AG09309 (cell line): ENCODE data around the gene RGS13.

Experiments
- DNase-seq: peaks from one replicate; pipeline ENCODE4 v3.0.0-alpha.2; 2010; ENCODE audit warnings: low read depth
- H3K4me3 ChIP-seq: 2 replicates; pipeline ENCODE4 v1.5.1; 2011; ENCODE audit warnings: mild to moderate bottlenecking, low read depth, low read length, moderate library complexity; ENCODE audit not compliant: control insufficient read depth
- TF ChIP-seq, protein P1 (sequence below): IDR thresholded peaks from 2 replicates; pipeline ENCODE4 v1.5.1; 2011; ENCODE audit warnings: mild to moderate bottlenecking, low read depth, low read length, inconsistent platforms; ENCODE audit not compliant: insufficient read depth, control insufficient read depth; ENCODE audit errors: missing control alignments

Gene RGS13

DNA sequence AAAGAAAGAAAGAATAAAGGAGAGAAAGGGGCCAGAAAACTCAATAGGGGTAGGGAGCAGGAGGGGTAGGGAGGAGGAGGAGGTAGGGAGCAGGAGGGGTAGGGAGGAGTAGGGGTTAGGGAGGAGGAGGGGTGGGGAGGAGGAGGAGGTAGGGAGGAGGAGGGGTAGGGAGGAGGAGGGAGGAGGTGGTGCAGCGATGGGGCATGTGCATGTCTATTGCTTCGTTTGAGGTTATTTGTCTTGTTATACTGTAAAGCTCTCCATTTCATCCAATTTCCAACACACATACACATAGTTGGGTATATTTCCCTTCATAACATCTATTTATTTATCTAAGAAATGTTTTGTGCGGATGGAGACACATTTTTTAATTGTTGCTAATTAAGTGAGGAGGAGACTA lies 40.6 kb upstream of the RGS13 start:
- no peak for DNase-seq
- TF ChIP-seq, protein P1, sequence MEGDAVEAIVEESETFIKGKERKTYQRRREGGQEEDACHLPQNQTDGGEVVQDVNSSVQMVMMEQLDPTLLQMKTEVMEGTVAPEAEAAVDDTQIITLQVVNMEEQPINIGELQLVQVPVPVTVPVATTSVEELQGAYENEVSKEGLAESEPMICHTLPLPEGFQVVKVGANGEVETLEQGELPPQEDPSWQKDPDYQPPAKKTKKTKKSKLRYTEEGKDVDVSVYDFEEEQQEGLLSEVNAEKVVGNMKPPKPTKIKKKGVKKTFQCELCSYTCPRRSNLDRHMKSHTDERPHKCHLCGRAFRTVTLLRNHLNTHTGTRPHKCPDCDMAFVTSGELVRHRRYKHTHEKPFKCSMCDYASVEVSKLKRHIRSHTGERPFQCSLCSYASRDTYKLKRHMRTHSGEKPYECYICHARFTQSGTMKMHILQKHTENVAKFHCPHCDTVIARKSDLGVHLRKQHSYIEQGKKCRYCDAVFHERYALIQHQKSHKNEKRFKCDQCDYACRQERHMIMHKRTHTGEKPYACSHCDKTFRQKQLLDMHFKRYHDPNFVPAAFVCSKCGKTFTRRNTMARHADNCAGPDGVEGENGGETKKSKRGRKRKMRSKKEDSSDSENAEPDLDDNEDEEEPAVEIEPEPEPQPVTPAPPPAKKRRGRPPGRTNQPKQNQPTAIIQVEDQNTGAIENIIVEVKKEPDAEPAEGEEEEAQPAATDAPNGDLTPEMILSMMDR: no peak
- no peak overlapping the region for H3K4me3 ChIP-seq

DNA sequence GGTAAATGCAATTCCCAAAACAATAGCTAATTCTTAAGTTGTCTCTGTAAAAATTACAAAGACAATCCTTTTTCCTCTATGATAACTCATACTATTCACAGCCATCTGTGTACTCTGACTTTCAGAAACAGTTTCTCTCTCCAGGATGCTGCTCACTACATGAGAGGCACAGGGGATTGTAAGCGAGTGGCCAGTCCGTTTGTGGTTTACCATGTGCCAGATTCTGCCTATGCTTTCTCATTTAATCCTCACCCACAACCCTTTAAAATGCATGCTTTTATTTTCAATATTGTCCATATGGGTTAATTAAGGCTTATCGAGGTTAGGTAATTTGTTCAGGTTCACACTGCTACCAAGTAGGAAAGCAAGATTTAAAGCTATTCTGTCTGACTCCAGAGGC lies 37.4 kb upstream of the RGS13 start:
- H3K4me3 ChIP-seq: no peak overlapping the region
- DNase-seq: no peak
- TF ChIP-seq, protein P1: no peak

GRCh38 chr1:192600275-192600674 lies 35.7 kb upstream of the RGS13 start:
- no peak overlapping the region for H3K4me3 ChIP-seq
- TF ChIP-seq, protein P1: no peak
- no peak for DNase-seq

GRCh38 chr1:192601143-192601542 lies 34.8 kb upstream of the RGS13 start:
- H3K4me3 ChIP-seq: no peak overlapping the region
- TF ChIP-seq, protein P1: no peak

DNA sequence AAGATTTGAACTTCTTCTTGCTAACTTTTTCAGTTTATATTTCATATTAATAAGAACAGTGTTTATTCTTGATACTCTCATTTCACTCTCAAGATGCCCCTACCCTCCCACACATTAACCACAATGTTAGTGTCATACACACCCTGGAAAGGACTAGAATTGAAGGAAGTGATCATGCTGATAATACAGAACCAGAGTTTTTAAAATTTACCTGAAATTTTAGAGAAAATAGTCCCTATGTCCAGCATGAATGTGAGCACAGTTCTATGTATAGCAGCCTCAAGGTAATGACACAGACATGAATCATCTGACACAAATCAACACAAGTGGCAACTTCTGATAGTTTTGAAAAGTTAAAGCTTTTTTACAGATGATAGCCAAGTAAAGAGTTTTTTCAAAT lies 34.4 kb upstream of the RGS13 start:
- no peak overlapping the region for H3K4me3 ChIP-seq
- DNase-seq: no peak
- TF ChIP-seq, protein P1: no peak

More at GRCh38 chr1:192601143-192601542, 34.8 kb upstream of the RGS13 start:
- no peak for DNase-seq

DNA sequence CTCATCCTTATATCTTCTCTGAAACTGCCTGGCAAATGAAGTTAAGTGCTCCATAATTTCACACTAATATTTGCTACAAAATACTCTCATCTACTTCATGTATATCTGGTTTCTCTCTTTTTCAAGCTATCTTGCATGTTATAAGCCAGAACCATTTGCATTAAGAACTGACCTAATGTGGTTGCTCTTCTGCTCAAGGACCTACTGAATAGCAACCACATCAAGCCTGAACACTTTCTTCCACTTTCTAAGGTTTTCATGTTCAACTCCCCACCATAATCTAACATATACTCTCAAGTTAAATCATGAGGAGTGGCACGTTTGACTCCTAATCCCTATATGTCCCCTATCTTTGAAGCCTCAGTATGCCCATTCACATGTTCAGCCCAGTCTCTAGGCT lies 33.2 kb upstream of the RGS13 start:
- H3K4me3 ChIP-seq: no peak overlapping the region
- no peak for DNase-seq
- TF ChIP-seq, protein P1: no peak

- H3K4me3 ChIP-seq: no peak overlapping the region
- TF ChIP-seq, protein P1: no peak
- no peak for DNase-seq
Observed at GRCh38 chr1:192603218-192603787, 32.6 kb upstream of the RGS13 start.
